ENCODE results near the gene ZNRD2.

Gene ZNRD2

GRCh38 chr11:65529475-65530156, 40.7 kb upstream of the ZNRD2 start:
- Histone ChIP-seq H3K9me3 (ENCODE audit: control insufficient read depth, insufficient read depth, low read length) (no peaks in the 10 kb centered on the region), H3K36me3 (ENCODE audit: control insufficient read depth, insufficient read depth, low read length) (peaks cover 27% of the 10 kb centered on the region), H3K27me3 (ENCODE audit: control insufficient read depth, insufficient read depth, low read length) (no peaks in the 10 kb centered on the region), H3K9ac (ENCODE audit: low read depth, low read length) (no peak overlapping the region), H3K4me3 (ENCODE audit: low read depth, low read length) (no peak overlapping the region), H3K4me1 (ENCODE audit: control insufficient read depth, insufficient read depth, low read length) (no peaks in the 10 kb centered on the region)

- H3K4me3 ChIP-seq (ENCODE audit: low read depth, low read length) = no peak overlapping the region
- H3K9ac ChIP-seq (ENCODE audit: low read depth, low read length) = no peak overlapping the region
- H3K9me3 ChIP-seq (ENCODE audit: control insufficient read depth, insufficient read depth, low read length) = no peaks in the 10 kb centered on the region
- H3K36me3 ChIP-seq (ENCODE audit: control insufficient read depth, insufficient read depth, low read length) = peaks cover 30% of the 10 kb centered on the region
- no peaks in the 10 kb centered on the region for H3K4me1 ChIP-seq (ENCODE audit: control insufficient read depth, insufficient read depth, low read length)
- H3K27me3 ChIP-seq (ENCODE audit: control insufficient read depth, insufficient read depth, low read length) = no peaks in the 10 kb centered on the region
These were observed 40.1 kb upstream of the ZNRD2 start for GRCh38 chr11:65530157-65530496.

GRCh38 chr11:65532388-65533064, 37.8 kb upstream of the ZNRD2 start:
- Histone ChIP-seq H3K9ac (ENCODE audit: low read depth, low read length) (no peak overlapping the region), H3K9me3 (ENCODE audit: control insufficient read depth, insufficient read depth, low read length) (no peaks in the 10 kb centered on the region), H3K36me3 (ENCODE audit: control insufficient read depth, insufficient read depth, low read length) (peaks cover 42% of the 10 kb centered on the region)

GRCh38 chr11:65535102-65535501, 35.2 kb upstream of the ZNRD2 start:
- Histone ChIP-seq H3K4me3 (ENCODE audit: low read depth, low read length) (no peak overlapping the region), H3K36me3 (ENCODE audit: control insufficient read depth, insufficient read depth, low read length) (peaks cover 43% of the 10 kb centered on the region), H3K9ac (ENCODE audit: low read depth, low read length) (no peak overlapping the region), H3K9me3 (ENCODE audit: control insufficient read depth, insufficient read depth, low read length) (no peaks in the 10 kb centered on the region), H3K4me1 (ENCODE audit: control insufficient read depth, insufficient read depth, low read length) (no peaks in the 10 kb centered on the region), H3K27me3 (ENCODE audit: control insufficient read depth, insufficient read depth, low read length) (peaks cover 4% of the 10 kb centered on the region)

More at GRCh38 chr11:65532388-65533064, 37.8 kb upstream of the ZNRD2 start:
- no peak overlapping the region for H3K4me3 ChIP-seq (ENCODE audit: low read depth, low read length)
- H3K27me3 ChIP-seq (ENCODE audit: control insufficient read depth, insufficient read depth, low read length) = no peaks in the 10 kb centered on the region
- no peaks in the 10 kb centered on the region for H3K4me1 ChIP-seq (ENCODE audit: control insufficient read depth, insufficient read depth, low read length)

- H3K36me3 ChIP-seq (ENCODE audit: control insufficient read depth, insufficient read depth, low read length) = peaks cover 33% of the 10 kb centered on the region
- no peak overlapping the region for H3K4me3 ChIP-seq (ENCODE audit: low read depth, low read length)
- H3K27me3 ChIP-seq (ENCODE audit: control insufficient read depth, insufficient read depth, low read length) = peaks cover 11% of the 10 kb centered on the region
- no peaks in the 10 kb centered on the region for H3K9me3 ChIP-seq (ENCODE audit: control insufficient read depth, insufficient read depth, low read length)
- H3K9ac ChIP-seq (ENCODE audit: low read depth, low read length) = no peak overlapping the region
- no peaks in the 10 kb centered on the region for H3K4me1 ChIP-seq (ENCODE audit: control insufficient read depth, insufficient read depth, low read length)
These were observed 33.6 kb upstream of the ZNRD2 start for GRCh38 chr11:65536412-65537295.

- H3K4me1 ChIP-seq (ENCODE audit: control insufficient read depth, insufficient read depth, low read length) = no peaks in the 10 kb centered on the region
- H3K27me3 ChIP-seq (ENCODE audit: control insufficient read depth, insufficient read depth, low read length) = peaks cover 15% of the 10 kb centered on the region
- no peak overlapping the region for H3K9ac ChIP-seq (ENCODE audit: low read depth, low read length)
- no peak overlapping the region for H3K4me3 ChIP-seq (ENCODE audit: low read depth, low read length)
- H3K36me3 ChIP-seq (ENCODE audit: control insufficient read depth, insufficient read depth, low read length) = peaks cover 30% of the 10 kb centered on the region
- H3K9me3 ChIP-seq (ENCODE audit: control insufficient read depth, insufficient read depth, low read length) = no peaks in the 10 kb centered on the region
These were observed 33.0 kb upstream of the ZNRD2 start for GRCh38 chr11:65537296-65537597.

GRCh38 chr11:65537620-65538231, 32.6 kb upstream of the ZNRD2 start:
- Histone ChIP-seq H3K36me3 (ENCODE audit: control insufficient read depth, insufficient read depth, low read length) (peaks cover 26% of the 10 kb centered on the region), H3K4me3 (ENCODE audit: low read depth, low read length) (no peak overlapping the region), H3K9ac (ENCODE audit: low read depth, low read length) (no peak overlapping the region), H3K9me3 (ENCODE audit: control insufficient read depth, insufficient read depth, low read length) (no peaks in the 10 kb centered on the region), H3K27me3 (ENCODE audit: control insufficient read depth, insufficient read depth, low read length) (peaks cover 17% of the 10 kb centered on the region), H3K4me1 (ENCODE audit: control insufficient read depth, insufficient read depth, low read length) (no peaks in the 10 kb centered on the region)

GRCh38 chr11:65538232-65538914, 31.9 kb upstream of the ZNRD2 start:
- Histone ChIP-seq H3K4me1 (ENCODE audit: control insufficient read depth, insufficient read depth, low read length) (no peaks in the 10 kb centered on the region), H3K4me3 (ENCODE audit: low read depth, low read length) (peak overlapping the region; percentile 77), H3K9me3 (ENCODE audit: control insufficient read depth, insufficient read depth, low read length) (no peaks in the 10 kb centered on the region), H3K36me3 (ENCODE audit: control insufficient read depth, insufficient read depth, low read length) (peaks cover 24% of the 10 kb centered on the region), H3K27me3 (ENCODE audit: control insufficient read depth, insufficient read depth, low read length) (peaks cover 20% of the 10 kb centered on the region), H3K9ac (ENCODE audit: low read depth, low read length) (no peak overlapping the region)

- no peaks in the 10 kb centered on the region for H3K4me1 ChIP-seq (ENCODE audit: control insufficient read depth, insufficient read depth, low read length)
- peak overlapping the region; percentile 77 for H3K4me3 ChIP-seq (ENCODE audit: low read depth, low read length)
- H3K9me3 ChIP-seq (ENCODE audit: control insufficient read depth, insufficient read depth, low read length) = no peaks in the 10 kb centered on the region
- H3K9ac ChIP-seq (ENCODE audit: low read depth, low read length) = peak overlapping the region; percentile 24
- peaks cover 28% of the 10 kb centered on the region for H3K27me3 ChIP-seq (ENCODE audit: control insufficient read depth, insufficient read depth, low read length)
- H3K36me3 ChIP-seq (ENCODE audit: control insufficient read depth, insufficient read depth, low read length) = peaks cover 24% of the 10 kb centered on the region
These were observed 31.1 kb upstream of the ZNRD2 start for GRCh38 chr11:65538915-65539743.

- H3K36me3 ChIP-seq (ENCODE audit: control insufficient read depth, insufficient read depth, low read length) = peaks cover 24% of the 10 kb centered on the region
- H3K9me3 ChIP-seq (ENCODE audit: control insufficient read depth, insufficient read depth, low read length) = no peaks in the 10 kb centered on the region
- peaks cover 35% of the 10 kb centered on the region for H3K27me3 ChIP-seq (ENCODE audit: control insufficient read depth, insufficient read depth, low read length)
- no peak overlapping the region for H3K9ac ChIP-seq (ENCODE audit: low read depth, low read length)
- H3K4me3 ChIP-seq (ENCODE audit: low read depth, low read length) = peak overlapping the region; percentile 77
- no peaks in the 10 kb centered on the region for H3K4me1 ChIP-seq (ENCODE audit: control insufficient read depth, insufficient read depth, low read length)
These were observed 30.5 kb upstream of the ZNRD2 start for GRCh38 chr11:65539744-65540289.
